ENCODE results near the gene GREB1. TPM values are rescaled to one million over a fixed set of nuclear protein-coding genes. Genes with fewer than 3 reads are reported as not detected.

GREB1 gene
- total RNA-seq, 4 donors from 2014 or later, result 3.1 to 8.8 (median 6.5) TPM

GRCh38 chr2:11579867-11580659 lies 46.2 kb downstream of the GREB1 start:
- no peak overlapping the region for H3K27ac ChIP-seq
- peaks cover 0 to 46% (median 13%) of the 10 kb centered on the region in 3 donors for H3K4me1 ChIP-seq
- ATAC-seq, result no peak
- no peak for TF ChIP-seq POLR2A (IDR thresholded peaks at IDR 0.05)
- H3K9me3 ChIP-seq, result no peaks in the 10 kb centered on the region
- H3K36me3 ChIP-seq, result no peaks in the 10 kb centered on the region
- no peaks in the 10 kb centered on the region for H3K27me3 ChIP-seq
- H3K4me3 ChIP-seq, result no peak overlapping the region
- WGBS, 2 donors (ENCODE audit: low coverage in 1 of 2), result 71 to 76% methylated on average over 4 to 7 of the region's 10 CpGs

- H3K4me3 ChIP-seq, result no peak overlapping the region
- WGBS, 2 donors (ENCODE audit: low coverage in 1 of 2), result 93% methylated on average over 7 of the region's 12 CpGs; no CpG with 5 or more reads in 1 of the 2 donors
- ATAC-seq, result no peak
- peaks cover 6% of the 10 kb centered on the region for H3K27me3 ChIP-seq
- H3K4me1 ChIP-seq, result peaks cover 0 to 44% (median 13%) of the 10 kb centered on the region in 3 donors
- H3K36me3 ChIP-seq, result no peaks in the 10 kb centered on the region
- H3K27ac ChIP-seq, result peak overlapping the region in 1 of 4 donors; percentile 12
- TF ChIP-seq CTCF (IDR thresholded peaks at IDR 0.05) (no peak), POLR2AphosphoS5 (IDR thresholded peaks at IDR 0.05) (no peak), POLR2A (IDR thresholded peaks at IDR 0.05) (no peak), EP300 (IDR thresholded peaks at IDR 0.05) (no peak)
- no peaks in the 10 kb centered on the region for H3K9me3 ChIP-seq
These were observed 46.9 kb downstream of the GREB1 start for GRCh38 chr2:11580697-11581096.

GRCh38 chr2:11581124-11581796 lies 47.4 kb downstream of the GREB1 start:
- no peak overlapping the region for H3K4me3 ChIP-seq
- peaks cover 0 to 44% (median 13%) of the 10 kb centered on the region in 3 donors for H3K4me1 ChIP-seq
- peak overlapping the region in 2 of 4 donors; percentile 42 to 44 for H3K27ac ChIP-seq
- H3K27me3 ChIP-seq, result peaks cover 10% of the 10 kb centered on the region
- 74 to 96% methylated on average over 7 to 8 of the region's 9 CpGs for WGBS, 2 donors (ENCODE audit: low coverage in 1 of 2)
- no peak for TF ChIP-seq EP300 (IDR thresholded peaks at IDR 0.05)
- TF ChIP-seq CTCF (IDR thresholded peaks at IDR 0.05), result no peak
- TF ChIP-seq POLR2A (IDR thresholded peaks at IDR 0.05), result no peak
- TF ChIP-seq POLR2AphosphoS5 (IDR thresholded peaks at IDR 0.05), result no peak
- no peaks in the 10 kb centered on the region for H3K36me3 ChIP-seq
- ATAC-seq, result peak; percentile 36
- H3K9me3 ChIP-seq, result no peaks in the 10 kb centered on the region

- WGBS, 2 donors (ENCODE audit: low coverage in 1 of 2), result no CpG with 5 or more reads among the region's 19 CpGs
These were observed 48.2 kb downstream of the GREB1 start for GRCh38 chr2:11581797-11582611.

More at GRCh38 chr2:11581797-11582611, 48.2 kb downstream of the GREB1 start:
- Histone ChIP-seq H3K27ac (peak overlapping the region in 3 of 4 donors; percentile 42 to 62 (median 44)), H3K36me3 (no peaks in the 10 kb centered on the region), H3K27me3 (peaks cover 10% of the 10 kb centered on the region), H3K4me1 (peaks cover 0 to 44% (median 13%) of the 10 kb centered on the region in 3 donors), H3K9me3 (no peaks in the 10 kb centered on the region), H3K4me3 (no peak overlapping the region)
- no peak for ATAC-seq
- no peak for TF ChIP-seq CTCF (IDR thresholded peaks at IDR 0.05)
- no peak for TF ChIP-seq POLR2A (IDR thresholded peaks at IDR 0.05)
- TF ChIP-seq POLR2AphosphoS5 (IDR thresholded peaks at IDR 0.05), result no peak
- no peak for TF ChIP-seq EP300 (IDR thresholded peaks at IDR 0.05)

All from gastroesophageal sphincter (tissue), 4 donors.